Activated naive CD4-positive, alpha-beta T cell treated with anti-CD3 and anti-CD28 coated beads, Interleukin-2, amount 10 ng/mL, durations not matched to agents 7 days and 5 days (primary cell): Measurements from ENCODE around the gene RIIAD1.
"Not testable (repeated sequence)": the region's sequence is repeated elsewhere in the genome, so short reads cannot be mapped to it uniquely, and the experiment has no call there.

Experiments used
- CTCF ChIA-PET: fragments of 350-600 bp; sonication (Branson Sonifier 250); formaldehyde crosslinking; loops from one replicate; lab custom pipeline; 2021; ENCODE audit warnings: antibody characterized with exemption; lab: Charles Lee
- DNase-seq: peaks from one replicate; pipeline ENCODE4 v3.0.0-alpha.2; 2020
- H3K27ac Mint-ChIP-seq: one replicate; pipeline ENCODE4 v1.8.0; 2021; ENCODE audit warnings: mild to moderate bottlenecking, moderate library complexity, mixed read lengths
- H3K27me3 Mint-ChIP-seq: one replicate; pipeline ENCODE4 v1.8.0; 2021; ENCODE audit warnings: mild to moderate bottlenecking, mixed read lengths
- H3K36me3 Mint-ChIP-seq: one replicate; pipeline ENCODE4 v1.8.0; 2021; ENCODE audit warnings: mixed read lengths
- H3K4me1 Mint-ChIP-seq: one replicate; pipeline ENCODE4 v1.8.0; 2021; ENCODE audit warnings: mixed read lengths
- H3K4me3 Mint-ChIP-seq: one replicate; pipeline ENCODE4 v1.8.0; 2021; ENCODE audit warnings: mild to moderate bottlenecking, moderate library complexity, mixed read lengths
- H3K9me3 Mint-ChIP-seq: one replicate; pipeline ENCODE4 v1.8.0; 2021; ENCODE audit warnings: mixed read lengths

The RIIAD1 gene, protein sequence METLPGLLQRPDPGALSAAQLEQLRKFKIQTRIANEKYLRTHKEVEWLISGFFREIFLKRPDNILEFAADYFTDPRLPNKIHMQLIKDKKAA

DNA sequence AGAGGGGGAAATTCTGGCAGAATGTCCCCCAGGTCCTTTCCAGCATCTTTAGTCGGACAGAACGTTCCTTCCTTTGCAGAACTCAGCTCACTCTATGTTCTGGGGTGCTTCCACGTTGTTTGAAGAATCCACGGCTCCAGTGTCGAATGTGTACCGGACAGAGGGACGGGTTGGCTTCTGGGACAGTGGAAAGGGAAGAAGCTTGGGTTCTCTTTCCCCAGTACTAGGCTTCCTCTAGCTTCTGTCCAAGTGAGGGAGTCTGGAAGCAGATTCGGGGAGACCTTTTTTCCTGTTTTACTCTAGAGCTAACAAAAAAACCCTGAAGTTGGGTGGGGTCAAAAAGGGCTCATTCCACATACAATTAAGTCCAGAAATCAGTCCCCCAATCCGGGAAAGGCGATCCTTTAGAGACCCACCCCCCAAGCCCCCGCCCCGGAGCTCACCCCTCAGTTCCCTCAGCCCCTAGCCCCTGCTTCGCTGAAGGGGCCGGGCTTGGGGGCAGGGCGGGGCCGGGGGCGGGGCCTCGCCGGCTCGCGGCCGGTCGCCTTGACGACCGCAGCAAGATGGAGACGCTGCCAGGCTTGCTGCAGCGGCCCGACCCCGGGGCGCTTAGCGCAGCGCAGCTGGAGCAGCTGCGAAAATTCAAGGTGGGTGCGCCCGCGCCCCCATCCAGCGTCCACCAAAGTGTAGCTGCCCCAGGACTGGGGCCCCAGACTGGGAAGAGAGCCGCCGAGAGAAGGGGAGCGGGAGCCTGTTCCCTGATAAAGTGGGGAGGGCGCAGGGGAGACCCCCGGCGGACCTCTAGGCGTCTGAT lies at the start of gene RIIAD1:
TSS of gene RIIAD1 (plus strand) at position 549 of the 814 bp plus-strand sequence. CDS start at position 564, 15 bp downstream.
- Mint-ChIP-seq H3K9me3 (no peaks in the 10 kb centered on the region), H3K4me3 (peak within 1 kb of the TSS; percentile 65), H3K4me1 (peaks cover 26% of the 10 kb centered on the region), H3K36me3 (no peaks in the 10 kb centered on the region), H3K27me3 (peaks cover 94% of the 10 kb centered on the region), H3K27ac (no peak within 1 kb of the TSS)
- CTCF ChIA-PET, result interaction anchor here (0.7 to 1.4 kb wide), 3 partner anchors 13 to 125 kb away, joined by 3 to 9 read pairs (median 3); no protein-coding TSS in a partner anchor
- peak; percentile 64 for DNase-seq

DNA sequence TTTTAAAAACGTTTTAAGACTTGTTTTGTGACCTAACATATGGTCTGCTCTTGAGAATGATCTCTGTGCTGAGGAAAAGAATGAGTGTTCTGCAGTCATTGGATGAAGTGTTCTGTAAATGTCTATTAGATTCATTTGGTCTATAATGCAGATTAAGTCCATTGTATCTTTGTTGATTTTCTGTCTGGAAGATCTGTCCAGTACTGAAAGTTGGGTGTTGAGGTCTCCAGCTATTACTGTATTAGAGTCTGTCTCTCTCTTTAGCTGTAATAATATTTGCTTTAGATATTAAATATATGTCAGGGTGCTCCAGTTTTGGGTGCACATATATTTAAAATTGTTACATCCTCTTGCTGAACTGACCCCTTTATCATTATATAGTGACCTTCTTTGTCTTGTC lies 47.9 kb upstream of the RIIAD1 start:
- peaks cover 31% of the 10 kb centered on the region for H3K36me3 Mint-ChIP-seq
- CTCF ChIA-PET, result no interaction called here

DNA sequence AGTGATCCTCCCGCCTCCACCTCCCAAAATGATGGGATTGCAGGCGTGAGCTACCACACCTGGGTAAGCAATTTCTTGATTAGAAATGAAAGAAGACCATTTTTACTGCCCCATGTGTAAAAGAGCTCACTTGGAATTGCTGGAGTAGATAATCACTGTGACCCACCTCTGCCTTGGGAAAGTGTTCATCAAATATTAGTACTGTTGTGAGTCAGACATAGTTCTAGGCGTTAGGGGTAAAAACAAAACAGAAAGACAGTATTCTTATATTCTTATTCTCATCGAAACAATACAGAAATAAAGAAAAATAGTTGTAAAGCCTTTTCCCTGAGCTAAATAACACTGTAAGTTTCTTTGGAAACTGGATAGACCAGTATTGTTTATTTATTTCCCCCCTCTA lies 40.9 kb upstream of the RIIAD1 start:
- H3K27ac Mint-ChIP-seq, result peak overlapping the region; percentile 16
- no peaks in the 10 kb centered on the region for H3K27me3 Mint-ChIP-seq
- CTCF ChIA-PET, result no interaction called here
- H3K36me3 Mint-ChIP-seq, result peaks cover 1% of the 10 kb centered on the region
- H3K9me3 Mint-ChIP-seq, result no peaks in the 10 kb centered on the region
- H3K4me3 Mint-ChIP-seq, result no peak overlapping the region
- DNase-seq, result no peak
- no peaks in the 10 kb centered on the region for H3K4me1 Mint-ChIP-seq

More for the DNA sequence above, 47.9 kb upstream of the RIIAD1 start:
- Mint-ChIP-seq H3K27ac (no peak overlapping the region), H3K9me3 (no peaks in the 10 kb centered on the region), H3K4me3 (no peak overlapping the region), H3K4me1 (no peaks in the 10 kb centered on the region), H3K27me3 (no peaks in the 10 kb centered on the region)
- DNase-seq, result no peak

DNA sequence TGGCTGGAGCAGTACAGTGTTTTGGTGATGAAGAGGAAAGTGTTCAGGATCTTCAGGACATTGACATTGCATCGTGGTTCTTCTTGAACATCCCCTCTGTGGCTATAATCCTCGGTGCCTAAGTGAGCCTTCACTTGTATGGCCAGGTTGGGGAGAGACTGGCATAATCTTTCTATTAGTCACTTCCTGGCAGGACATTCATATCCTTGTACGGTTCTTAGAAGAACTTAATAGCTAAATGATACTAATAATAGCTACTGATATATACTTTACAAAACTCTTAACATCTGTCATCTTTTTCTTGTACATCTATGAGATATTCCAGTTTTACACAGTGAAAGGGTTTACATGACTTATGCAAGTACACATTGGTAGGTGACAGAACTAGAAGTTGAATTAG lies 40.5 kb upstream of the RIIAD1 start:
- CTCF ChIA-PET, result no interaction called here
- no peaks in the 10 kb centered on the region for H3K27me3 Mint-ChIP-seq
- DNase-seq, result no peak
- H3K9me3 Mint-ChIP-seq, result no peaks in the 10 kb centered on the region
- no peak overlapping the region for H3K27ac Mint-ChIP-seq
- H3K4me1 Mint-ChIP-seq, result no peaks in the 10 kb centered on the region
- no peak overlapping the region for H3K4me3 Mint-ChIP-seq
- peaks cover 1% of the 10 kb centered on the region for H3K36me3 Mint-ChIP-seq

DNA sequence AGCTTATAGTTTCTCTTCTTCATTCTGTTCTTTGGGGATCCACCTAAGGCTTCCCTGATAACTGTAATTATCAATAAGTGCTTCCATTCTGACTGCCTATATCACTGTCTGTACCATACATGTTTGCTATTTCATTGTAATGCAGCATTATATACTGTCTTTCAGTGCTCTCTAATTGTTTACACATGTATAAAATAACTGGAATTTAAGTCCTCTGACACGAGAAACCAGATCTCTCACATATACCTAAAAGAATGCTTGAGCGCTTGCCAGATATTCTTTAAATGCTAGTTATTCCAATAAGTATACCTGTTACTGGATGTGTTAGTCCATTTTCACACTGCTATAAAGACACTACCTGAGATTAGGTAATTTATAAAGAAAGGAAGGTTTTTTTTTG lies 39.4 kb upstream of the RIIAD1 start:
- Mint-ChIP-seq H3K4me1 (no peaks in the 10 kb centered on the region), H3K4me3 (no peak overlapping the region), H3K27ac (no peak overlapping the region), H3K27me3 (no peaks in the 10 kb centered on the region), H3K9me3 (no peaks in the 10 kb centered on the region), H3K36me3 (peaks cover 1% of the 10 kb centered on the region)
- CTCF ChIA-PET, result no interaction called here
- no peak for DNase-seq

DNA sequence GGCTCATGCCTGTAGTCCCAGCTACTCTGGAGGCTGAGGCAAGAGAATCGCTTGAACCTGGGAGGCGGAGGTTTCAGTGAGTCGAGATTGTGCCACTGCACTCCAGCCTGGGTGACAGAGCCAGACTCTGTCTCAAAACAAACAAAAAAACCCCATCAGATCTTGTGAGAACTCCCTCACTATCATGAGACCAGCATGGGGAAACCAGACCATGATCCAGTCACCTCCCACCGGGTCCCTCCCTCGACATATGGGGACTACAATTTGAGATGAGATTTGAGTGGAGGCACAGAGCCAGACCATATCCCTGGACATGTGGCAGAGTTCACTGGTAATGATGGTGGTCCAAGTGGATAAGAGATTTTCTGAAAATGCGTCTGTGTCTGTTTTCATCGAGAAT lies 38.4 kb upstream of the RIIAD1 start:
- H3K4me1 Mint-ChIP-seq, H3K36me3 Mint-ChIP-seq, H3K4me3 Mint-ChIP-seq, CTCF ChIA-PET, H3K9me3 Mint-ChIP-seq, H3K27me3 Mint-ChIP-seq, H3K27ac Mint-ChIP-seq, DNase-seq: not testable (repeated sequence)

DNA sequence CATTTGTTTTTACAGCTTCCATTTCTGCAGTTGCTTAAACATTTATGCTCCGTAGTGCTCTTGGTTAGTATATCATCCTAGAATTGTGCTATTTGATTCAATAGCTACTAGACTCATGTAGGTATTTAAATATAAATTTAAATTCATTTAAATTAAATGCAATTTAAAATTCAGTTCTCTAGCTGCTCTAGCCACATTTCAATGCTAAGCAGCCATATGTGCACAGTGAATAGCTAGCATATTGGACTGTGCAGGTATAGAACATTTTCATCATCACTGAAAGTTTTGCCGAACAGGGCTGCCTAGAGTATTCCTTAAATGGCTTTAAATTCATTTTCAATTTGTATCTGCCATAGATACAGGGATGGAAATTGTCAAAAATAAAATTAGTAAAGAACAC lies 37.2 kb upstream of the RIIAD1 start:
- CTCF ChIA-PET, result interaction anchor here (0.6 kb wide), 1 partner anchor 269 kb away, joined by 3 read pairs; no protein-coding TSS in a partner anchor
- Mint-ChIP-seq H3K4me1 (no peaks in the 10 kb centered on the region), H3K4me3 (no peak overlapping the region), H3K27ac (no peak overlapping the region), H3K9me3 (no peaks in the 10 kb centered on the region), H3K27me3 (no peaks in the 10 kb centered on the region), H3K36me3 (peaks cover 1% of the 10 kb centered on the region)
- DNase-seq, result no peak

DNA sequence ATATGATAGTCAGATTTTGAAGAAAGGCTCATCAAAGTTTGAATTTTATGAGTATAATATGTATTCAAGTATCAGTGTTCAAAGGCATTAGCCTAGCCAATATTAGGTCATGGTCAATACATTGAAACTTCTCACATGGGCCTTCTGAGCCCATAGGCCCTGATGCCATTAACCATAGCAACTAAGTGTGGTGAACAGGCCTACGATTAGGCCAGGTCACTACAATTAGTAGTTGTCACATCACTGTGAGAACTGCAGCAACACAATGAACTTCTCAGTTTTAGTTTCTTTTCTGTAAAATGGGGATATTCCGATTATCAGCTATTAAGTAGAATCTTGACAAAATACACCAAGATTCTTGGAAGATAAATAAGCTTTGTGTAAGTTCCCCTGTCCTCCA lies 34.8 kb upstream of the RIIAD1 start:
- no peaks in the 10 kb centered on the region for H3K9me3 Mint-ChIP-seq
- H3K4me1 Mint-ChIP-seq, result peaks cover under 1% of the 10 kb centered on the region
- no peak overlapping the region for H3K4me3 Mint-ChIP-seq
- DNase-seq, result no peak
- H3K27me3 Mint-ChIP-seq, result no peaks in the 10 kb centered on the region
- no peak overlapping the region for H3K27ac Mint-ChIP-seq
- CTCF ChIA-PET, result no interaction called here
- no peaks in the 10 kb centered on the region for H3K36me3 Mint-ChIP-seq

DNA sequence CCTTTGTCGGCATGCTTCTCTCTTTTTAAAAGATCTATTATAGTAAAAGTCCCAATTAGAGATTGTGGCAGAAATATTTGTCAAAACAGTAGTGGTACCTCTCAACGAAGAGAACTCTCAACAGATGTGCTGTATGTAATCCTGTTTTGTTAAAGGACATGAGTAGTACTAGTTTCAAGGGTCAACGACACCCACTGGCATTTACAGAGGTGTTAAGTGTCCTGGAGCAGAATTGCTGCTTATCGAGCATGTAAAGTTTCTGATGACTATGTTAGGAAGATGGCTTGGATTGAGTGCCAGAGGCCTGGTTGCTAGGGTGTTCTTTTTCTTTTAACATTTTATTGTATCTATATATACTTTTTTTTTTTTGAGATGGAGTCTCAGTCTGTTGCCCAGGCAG lies 31.8 kb upstream of the RIIAD1 start:
- Mint-ChIP-seq H3K4me1 (peaks cover 6% of the 10 kb centered on the region), H3K4me3 (no peak overlapping the region), H3K27ac (no peak overlapping the region), H3K36me3 (peaks cover 9% of the 10 kb centered on the region), H3K27me3 (no peaks in the 10 kb centered on the region), H3K9me3 (no peaks in the 10 kb centered on the region)
- no peak for DNase-seq
- CTCF ChIA-PET, result no interaction called here

DNA sequence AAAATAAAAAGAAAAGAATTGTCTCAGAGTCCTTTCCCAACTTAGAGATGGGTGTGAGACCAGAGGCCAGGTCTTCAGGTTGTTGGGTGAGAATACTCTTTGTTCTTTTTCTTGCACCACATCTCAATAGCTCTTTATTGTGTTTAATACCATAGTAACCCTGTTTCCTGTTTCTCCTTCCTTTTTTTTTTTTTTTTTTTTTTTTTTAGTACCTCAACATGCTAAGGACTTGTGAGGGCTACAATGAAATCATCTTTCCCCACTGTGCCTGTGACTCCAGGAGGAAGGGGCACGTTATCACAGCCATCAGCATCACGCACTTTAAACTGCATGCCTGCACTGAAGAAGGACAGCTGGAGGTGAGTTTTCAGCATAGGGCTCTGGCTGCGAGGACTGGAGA lies 29.1 kb upstream of the RIIAD1 start:
- no peak overlapping the region for H3K4me3 Mint-ChIP-seq
- no peaks in the 10 kb centered on the region for H3K9me3 Mint-ChIP-seq
- CTCF ChIA-PET, result interaction anchor here (3.2 kb wide), 1 partner anchor 145 kb away, joined by 10 read pairs; no protein-coding TSS in a partner anchor
- peaks cover 9% of the 10 kb centered on the region for H3K36me3 Mint-ChIP-seq
- H3K27me3 Mint-ChIP-seq, result no peaks in the 10 kb centered on the region
- DNase-seq, result no peak
- peaks cover 6% of the 10 kb centered on the region for H3K4me1 Mint-ChIP-seq
- H3K27ac Mint-ChIP-seq, result no peak overlapping the region

DNA sequence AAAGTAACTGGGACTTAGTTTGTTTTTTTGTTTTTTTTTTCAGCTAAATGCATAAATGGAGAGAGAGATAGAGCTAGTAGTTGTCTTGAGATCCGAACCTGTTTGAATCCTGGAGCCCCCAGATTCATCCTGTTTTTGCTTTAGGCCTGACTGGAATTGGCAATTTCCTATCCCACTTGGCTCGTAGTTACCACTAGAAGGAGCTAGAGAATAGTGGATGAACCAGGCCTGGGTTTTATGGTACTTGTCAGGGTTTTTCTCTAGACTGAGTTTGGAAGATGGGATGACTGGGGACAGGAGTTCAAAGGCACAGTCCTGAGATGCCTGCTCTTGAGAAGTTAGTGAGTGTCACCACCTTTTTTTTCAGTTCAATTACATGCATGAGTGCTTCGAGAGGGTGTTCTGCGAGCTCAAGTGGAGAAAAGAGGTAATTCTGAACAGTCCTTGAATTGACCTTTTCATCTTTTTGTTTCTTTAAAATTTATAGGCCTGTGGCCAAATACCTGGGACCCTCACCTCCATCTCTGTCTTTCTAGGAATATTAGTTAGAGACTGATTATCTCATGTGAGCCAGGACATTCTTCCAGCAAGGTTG lies 28.2 kb upstream of the RIIAD1 start:
- no peaks in the 10 kb centered on the region for H3K27me3 Mint-ChIP-seq
- no peak for DNase-seq
- H3K4me1 Mint-ChIP-seq, result peaks cover 6% of the 10 kb centered on the region
- H3K4me3 Mint-ChIP-seq, result no peak overlapping the region
- CTCF ChIA-PET, result interaction anchor here (0.6 to 3.2 kb wide), 4 partner anchors 33 to 166 kb away, joined by 3 to 10 read pairs (median 3); no protein-coding TSS in a partner anchor
- no peaks in the 10 kb centered on the region for H3K9me3 Mint-ChIP-seq
- no peak overlapping the region for H3K27ac Mint-ChIP-seq
- peaks cover 9% of the 10 kb centered on the region for H3K36me3 Mint-ChIP-seq

DNA sequence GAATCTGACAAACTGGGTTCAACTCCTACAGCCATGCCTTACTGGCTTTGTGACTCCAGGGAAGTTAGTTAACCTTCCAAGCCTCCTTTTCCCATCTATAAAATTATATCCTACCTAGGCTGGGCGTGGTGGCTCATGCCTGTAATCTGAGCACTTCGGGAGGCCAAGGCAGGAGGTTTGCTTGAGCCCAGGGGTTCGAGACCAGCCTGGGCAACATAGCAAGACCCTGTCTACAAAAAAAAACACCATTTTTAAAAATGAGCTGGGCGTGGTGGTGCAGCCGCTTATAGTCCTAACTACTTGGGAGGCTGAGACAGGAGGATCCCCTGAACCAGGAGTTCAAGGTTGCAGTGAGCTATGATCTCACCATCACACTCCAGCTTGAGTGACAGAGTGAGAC lies 19.8 kb upstream of the RIIAD1 start:
- Mint-ChIP-seq H3K27ac (no peak overlapping the region), H3K27me3 (peaks cover 8% of the 10 kb centered on the region), H3K4me3 (no peak overlapping the region), H3K36me3 (peaks cover 4% of the 10 kb centered on the region), H3K4me1 (peaks cover 5% of the 10 kb centered on the region), H3K9me3 (no peaks in the 10 kb centered on the region)
- no peak for DNase-seq
- CTCF ChIA-PET, result interaction anchor here (1.0 kb wide), 1 partner anchor 135 kb away, joined by 3 read pairs; no protein-coding TSS in a partner anchor

DNA sequence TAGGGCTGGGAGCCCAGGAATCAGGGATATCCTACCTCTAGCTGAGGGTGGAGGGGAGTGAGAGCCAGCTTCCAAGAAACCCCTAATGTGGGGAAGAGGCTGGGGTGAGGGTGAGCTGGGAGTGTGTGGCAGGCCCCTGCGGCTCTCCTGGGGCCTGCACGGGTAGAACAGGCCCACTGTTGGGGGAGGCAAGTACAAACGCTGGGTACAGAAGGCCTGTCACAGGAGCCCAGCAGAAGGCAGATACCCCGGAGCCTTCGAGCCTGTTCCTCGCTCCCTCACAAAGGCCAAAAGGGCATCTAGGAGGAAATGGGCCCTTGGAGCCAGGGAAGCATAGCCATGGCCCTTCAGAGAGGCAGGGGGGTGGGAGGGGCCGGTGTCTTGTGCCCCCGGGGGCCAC lies 18.4 kb upstream of the RIIAD1 start:
- no peak overlapping the region for H3K4me3 Mint-ChIP-seq
- peaks cover 4% of the 10 kb centered on the region for H3K36me3 Mint-ChIP-seq
- no peak for DNase-seq
- peaks cover 10% of the 10 kb centered on the region for H3K4me1 Mint-ChIP-seq
- peaks cover 12% of the 10 kb centered on the region for H3K27me3 Mint-ChIP-seq
- CTCF ChIA-PET, result no interaction called here
- H3K9me3 Mint-ChIP-seq, result no peaks in the 10 kb centered on the region
- H3K27ac Mint-ChIP-seq, result no peak overlapping the region

DNA sequence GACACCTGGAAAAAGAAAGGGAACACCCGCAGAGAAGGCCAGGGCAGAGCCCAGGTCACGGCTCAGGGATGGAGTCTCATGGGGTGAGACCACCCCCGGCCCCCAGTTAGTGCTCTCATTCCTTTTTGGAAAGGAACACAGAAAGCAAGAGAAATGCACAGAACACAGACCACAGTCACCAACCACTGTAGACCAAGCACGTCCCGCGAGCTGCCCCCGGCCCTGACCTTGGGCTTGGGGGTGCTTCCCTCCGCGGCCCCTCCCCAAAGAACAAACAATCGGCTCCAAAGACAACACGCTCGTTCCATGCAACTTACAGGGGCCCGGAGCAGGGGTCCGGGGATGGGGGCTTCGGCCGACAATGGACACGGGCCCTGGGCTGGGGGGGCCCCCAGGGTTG lies 17.5 kb upstream of the RIIAD1 start:
- Mint-ChIP-seq H3K27ac (no peak overlapping the region), H3K4me3 (no peak overlapping the region), H3K36me3 (peaks cover 2% of the 10 kb centered on the region), H3K4me1 (peaks cover 10% of the 10 kb centered on the region), H3K9me3 (no peaks in the 10 kb centered on the region), H3K27me3 (peaks cover 12% of the 10 kb centered on the region)
- no peak for DNase-seq
- CTCF ChIA-PET, result no interaction called here
